ENCODE results near the gene FZD10. TPM values are rescaled to one million over a fixed set of nuclear protein-coding genes. Genes with fewer than 3 reads are reported as not detected.

Gene FZD10
- total RNA-seq, 2 experiments from 2014 or later: not detected

- Histone ChIP-seq H3K27me3 (ENCODE audit: control insufficient read depth in 1 of 2, insufficient read depth in 2 of 2, low read length in 2 of 2) (no peaks in the 10 kb centered on the region), H3K4me1 (ENCODE audit: insufficient read depth, low read length) (no peaks in the 10 kb centered on the region), H3K4me3 (ENCODE audit: low read length) (no peak overlapping the region), H3K9me3 (ENCODE audit: control insufficient read depth in 1 of 2, insufficient read depth in 1 of 2, low read length in 2 of 2) (no peaks in the 10 kb centered on the region), H3K36me3 (ENCODE audit: insufficient read depth, low read length) (no peaks in the 10 kb centered on the region), H3K27ac (ENCODE audit: low read depth in 1 of 2, low read length in 2 of 2) (no peak overlapping the region)
- TF ChIP-seq CTCF (IDR thresholded peaks at IDR 0.05): no peak
- peaks cover 10% of the 10 kb centered on the region for H3K27me3 Mint-ChIP-seq
- ATAC-seq (ENCODE audit: poor library complexity) (no peak), DNase-seq (no peak)
- H3K4me3 Mint-ChIP-seq: no peak overlapping the region
- intact Hi-C loops (cut with DNase I, micrococcal nuclease): no loop called here
- CTCF ChIA-PET: no interaction called here
- no peaks in the 10 kb centered on the region for H3K4me1 Mint-ChIP-seq (ENCODE audit: low read depth)
- no peak overlapping the region for H3K27ac Mint-ChIP-seq
- H3K36me3 Mint-ChIP-seq (ENCODE audit: low read depth): no peaks in the 10 kb centered on the region
- POLR2A ChIA-PET: no interaction called here
- no peaks in the 10 kb centered on the region for H3K9me3 Mint-ChIP-seq
Observed at GRCh38 chr12:130146176-130146931, 15.9 kb upstream of the FZD10 start.

- POLR2A ChIA-PET: no interaction called here
- Histone ChIP-seq H3K9me3 (ENCODE audit: control insufficient read depth in 1 of 2, insufficient read depth in 1 of 2, low read length in 2 of 2) (no peaks in the 10 kb centered on the region), H3K27ac (ENCODE audit: low read depth in 1 of 2, low read length in 2 of 2) (no peak overlapping the region), H3K4me3 (ENCODE audit: low read length) (no peak overlapping the region), H3K4me1 (ENCODE audit: insufficient read depth, low read length) (no peaks in the 10 kb centered on the region), H3K27me3 (ENCODE audit: control insufficient read depth in 1 of 2, insufficient read depth in 2 of 2, low read length in 2 of 2) (no peaks in the 10 kb centered on the region), H3K36me3 (ENCODE audit: insufficient read depth, low read length) (no peaks in the 10 kb centered on the region)
- no peak overlapping the region for H3K4me3 Mint-ChIP-seq
- no peak for DNase-seq
- no peak for TF ChIP-seq CTCF (IDR thresholded peaks at IDR 0.05)
- CTCF ChIA-PET: no interaction called here
- intact Hi-C loops (cut with DNase I, micrococcal nuclease): no loop called here
- no peaks in the 10 kb centered on the region for H3K9me3 Mint-ChIP-seq
- no peak overlapping the region for H3K27ac Mint-ChIP-seq
- H3K36me3 Mint-ChIP-seq (ENCODE audit: low read depth): no peaks in the 10 kb centered on the region
- ATAC-seq (ENCODE audit: poor library complexity): no peak
- H3K4me1 Mint-ChIP-seq (ENCODE audit: low read depth): no peaks in the 10 kb centered on the region
- H3K27me3 Mint-ChIP-seq: peaks cover 13% of the 10 kb centered on the region
Observed at GRCh38 chr12:130147875-130148596, 14.2 kb upstream of the FZD10 start.

GRCh38 chr12:130151846-130152245 lies 10.4 kb upstream of the FZD10 start:
- H3K36me3 Mint-ChIP-seq (ENCODE audit: low read depth): no peaks in the 10 kb centered on the region
- no peaks in the 10 kb centered on the region for H3K4me1 Mint-ChIP-seq (ENCODE audit: low read depth)
- ChIA-PET POLR2A (no interaction called here), CTCF (no interaction called here)
- DNase-seq: no peak
- H3K4me3 Mint-ChIP-seq: no peak overlapping the region
- TF ChIP-seq CTCF (IDR thresholded peaks at IDR 0.05): no peak
- Histone ChIP-seq H3K36me3 (ENCODE audit: insufficient read depth, low read length) (no peaks in the 10 kb centered on the region), H3K27me3 (ENCODE audit: control insufficient read depth in 1 of 2, insufficient read depth in 2 of 2, low read length in 2 of 2) (peaks cover 7 to 17% of the 10 kb centered on the region in 2 experiments), H3K4me3 (ENCODE audit: low read length) (no peak overlapping the region), H3K27ac (ENCODE audit: low read depth in 1 of 2, low read length in 2 of 2) (no peak overlapping the region), H3K9me3 (ENCODE audit: control insufficient read depth in 1 of 2, insufficient read depth in 1 of 2, low read length in 2 of 2) (peaks cover 0 to 16% of the 10 kb centered on the region in 2 experiments), H3K4me1 (ENCODE audit: insufficient read depth, low read length) (no peaks in the 10 kb centered on the region)
- H3K9me3 Mint-ChIP-seq: no peaks in the 10 kb centered on the region
- no peak overlapping the region for H3K27ac Mint-ChIP-seq
- ATAC-seq (ENCODE audit: poor library complexity): no peak
- peaks cover 22% of the 10 kb centered on the region for H3K27me3 Mint-ChIP-seq
- intact Hi-C loops (cut with DNase I, micrococcal nuclease): no loop called here

All from CD4-positive, alpha-beta T cell (primary cell).